ENCODE data around the gene KCNJ1. TPM values are rescaled to one million over a fixed set of nuclear protein-coding genes. Genes with fewer than 3 reads are reported as not detected.

The KCNJ1 gene
- total RNA-seq, 6 experiments from 2014 or later: not detected

DNA sequence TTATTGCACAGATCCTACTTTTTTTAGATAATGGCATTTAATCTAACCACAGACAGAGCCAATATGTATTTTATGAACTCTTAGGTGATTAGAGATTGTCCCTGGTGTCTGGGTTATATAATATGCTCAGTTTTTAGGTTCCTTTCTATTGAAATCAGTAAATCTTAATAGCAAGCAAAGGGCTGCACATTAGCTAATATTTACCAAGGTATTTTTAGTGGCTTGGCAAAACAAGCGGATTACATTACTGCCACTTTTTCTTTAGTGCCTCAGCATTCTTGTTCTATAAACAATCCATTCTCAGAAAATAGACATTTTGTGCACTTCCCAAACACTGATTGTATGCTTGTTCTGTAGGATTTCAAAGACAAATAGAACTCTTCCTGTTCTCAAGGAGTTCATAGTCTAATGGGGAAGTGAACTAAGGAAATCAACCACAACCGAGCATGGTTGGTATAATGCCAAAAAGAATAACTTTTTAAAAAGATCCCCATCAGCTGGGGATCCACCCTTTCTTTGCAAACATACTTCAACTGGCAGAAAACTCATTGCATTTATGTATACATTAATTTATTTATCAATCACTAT, 23.8 kb downstream of the KCNJ1 start:
- TF ChIP-seq, protein P1, sequence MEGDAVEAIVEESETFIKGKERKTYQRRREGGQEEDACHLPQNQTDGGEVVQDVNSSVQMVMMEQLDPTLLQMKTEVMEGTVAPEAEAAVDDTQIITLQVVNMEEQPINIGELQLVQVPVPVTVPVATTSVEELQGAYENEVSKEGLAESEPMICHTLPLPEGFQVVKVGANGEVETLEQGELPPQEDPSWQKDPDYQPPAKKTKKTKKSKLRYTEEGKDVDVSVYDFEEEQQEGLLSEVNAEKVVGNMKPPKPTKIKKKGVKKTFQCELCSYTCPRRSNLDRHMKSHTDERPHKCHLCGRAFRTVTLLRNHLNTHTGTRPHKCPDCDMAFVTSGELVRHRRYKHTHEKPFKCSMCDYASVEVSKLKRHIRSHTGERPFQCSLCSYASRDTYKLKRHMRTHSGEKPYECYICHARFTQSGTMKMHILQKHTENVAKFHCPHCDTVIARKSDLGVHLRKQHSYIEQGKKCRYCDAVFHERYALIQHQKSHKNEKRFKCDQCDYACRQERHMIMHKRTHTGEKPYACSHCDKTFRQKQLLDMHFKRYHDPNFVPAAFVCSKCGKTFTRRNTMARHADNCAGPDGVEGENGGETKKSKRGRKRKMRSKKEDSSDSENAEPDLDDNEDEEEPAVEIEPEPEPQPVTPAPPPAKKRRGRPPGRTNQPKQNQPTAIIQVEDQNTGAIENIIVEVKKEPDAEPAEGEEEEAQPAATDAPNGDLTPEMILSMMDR (IDR thresholded peaks at IDR 0.05): no peak
- Mint-ChIP-seq H3K27me3 (ENCODE audit: insufficient read depth) (peaks cover 22% of the 10 kb centered on the region), H3K27ac (no peak overlapping the region), H3K9me3 (no peaks in the 10 kb centered on the region), H3K36me3 (ENCODE audit: low read depth) (no peaks in the 10 kb centered on the region), H3K4me1 (ENCODE audit: low read depth) (no peaks in the 10 kb centered on the region), H3K4me3 (no peak overlapping the region)
- DNase-seq: no peak

DNA sequence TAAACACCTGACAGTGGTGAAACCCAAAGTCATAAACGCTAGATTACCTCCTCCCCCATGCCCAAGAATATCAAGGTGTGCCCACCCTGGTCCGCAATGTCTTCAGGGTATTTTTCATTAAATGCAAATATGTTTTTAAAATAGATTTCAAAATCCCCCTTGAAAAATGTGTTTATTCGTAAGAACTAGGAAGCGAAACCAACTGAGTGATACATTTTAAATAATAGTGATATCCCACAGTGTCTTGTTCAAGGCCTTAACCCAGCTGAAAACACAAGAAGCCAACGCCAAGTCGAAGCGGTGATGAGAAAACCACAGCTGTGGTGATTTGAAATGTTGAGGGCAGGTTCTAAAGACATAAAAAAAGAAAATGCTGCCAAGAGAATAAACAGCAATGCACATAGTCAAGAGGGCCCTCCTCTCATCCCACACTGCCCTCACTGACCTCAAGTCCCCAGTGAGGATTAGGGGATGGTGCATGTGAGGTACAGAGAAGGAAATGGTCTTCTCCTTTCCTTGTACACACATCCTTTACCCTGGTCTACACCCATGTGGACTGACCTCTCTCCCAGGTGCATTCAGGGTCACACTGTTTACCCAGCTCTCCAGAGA, 25.5 kb downstream of the KCNJ1 start:
- DNase-seq: no peak
- peaks cover 22% of the 10 kb centered on the region for H3K27me3 Mint-ChIP-seq (ENCODE audit: insufficient read depth)
- TF ChIP-seq, protein P1 (IDR thresholded peaks at IDR 0.05): no peak
- no peaks in the 10 kb centered on the region for H3K4me1 Mint-ChIP-seq (ENCODE audit: low read depth)
- no peaks in the 10 kb centered on the region for H3K9me3 Mint-ChIP-seq
- no peaks in the 10 kb centered on the region for H3K36me3 Mint-ChIP-seq (ENCODE audit: low read depth)
- no peak overlapping the region for H3K27ac Mint-ChIP-seq
- H3K4me3 Mint-ChIP-seq: no peak overlapping the region

DNA sequence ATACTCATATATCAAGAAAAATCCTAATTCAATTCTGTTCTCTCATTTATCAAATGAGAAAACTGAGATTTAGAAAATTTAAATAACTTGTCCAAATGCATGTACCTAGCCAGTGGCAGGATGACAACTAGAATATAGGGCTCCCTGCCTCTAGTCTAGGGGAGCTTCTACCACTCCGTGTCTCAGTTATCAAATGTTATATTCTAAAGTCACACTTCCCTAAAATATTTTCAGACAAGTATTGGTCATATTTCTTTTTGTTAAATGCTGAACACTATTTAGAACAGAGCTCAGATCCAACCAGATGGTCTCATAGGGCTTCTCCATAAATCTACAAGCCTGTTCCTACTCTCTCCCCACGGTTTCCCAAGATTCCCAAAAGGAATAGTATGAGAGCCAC, 26.3 kb downstream of the KCNJ1 start:
- Mint-ChIP-seq H3K27ac (no peak overlapping the region), H3K36me3 (ENCODE audit: low read depth) (no peaks in the 10 kb centered on the region)

DNA sequence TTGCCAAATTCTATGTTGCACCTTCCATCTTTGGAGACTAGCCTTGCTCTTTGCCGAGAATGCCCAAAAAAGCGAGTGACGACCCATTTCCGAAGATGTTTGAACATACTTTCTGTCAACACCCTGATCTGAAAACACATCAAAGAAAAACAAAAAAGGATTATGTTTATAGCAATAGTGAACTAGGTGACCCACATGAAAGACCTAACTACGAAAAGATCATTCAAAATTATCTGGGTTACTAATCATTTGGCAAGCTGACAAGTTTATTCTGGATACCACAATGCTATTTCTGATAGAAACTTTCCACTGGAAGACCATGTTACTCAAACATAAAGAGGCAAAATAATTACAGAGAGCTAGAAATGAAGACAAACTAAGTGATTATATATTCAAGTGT, 27.0 kb downstream of the KCNJ1 start:
- TF ChIP-seq, protein P1 (IDR thresholded peaks at IDR 0.05): no peak
- no peak overlapping the region for H3K27ac Mint-ChIP-seq
- no peak overlapping the region for H3K4me3 Mint-ChIP-seq
- H3K4me1 Mint-ChIP-seq (ENCODE audit: low read depth): peaks cover 9% of the 10 kb centered on the region
- no peak for DNase-seq
- H3K27me3 Mint-ChIP-seq (ENCODE audit: insufficient read depth): peaks cover 19% of the 10 kb centered on the region
- no peaks in the 10 kb centered on the region for H3K36me3 Mint-ChIP-seq (ENCODE audit: low read depth)
- H3K9me3 Mint-ChIP-seq: no peaks in the 10 kb centered on the region

More for the DNA sequence above, 26.3 kb downstream of the KCNJ1 start:
- no peak for DNase-seq
- TF ChIP-seq, protein P1 (IDR thresholded peaks at IDR 0.05): no peak
- peaks cover 6% of the 10 kb centered on the region for H3K4me1 Mint-ChIP-seq (ENCODE audit: low read depth)
- H3K4me3 Mint-ChIP-seq: no peak overlapping the region
- H3K9me3 Mint-ChIP-seq: no peaks in the 10 kb centered on the region
- peaks cover 19% of the 10 kb centered on the region for H3K27me3 Mint-ChIP-seq (ENCODE audit: insufficient read depth)

DNA sequence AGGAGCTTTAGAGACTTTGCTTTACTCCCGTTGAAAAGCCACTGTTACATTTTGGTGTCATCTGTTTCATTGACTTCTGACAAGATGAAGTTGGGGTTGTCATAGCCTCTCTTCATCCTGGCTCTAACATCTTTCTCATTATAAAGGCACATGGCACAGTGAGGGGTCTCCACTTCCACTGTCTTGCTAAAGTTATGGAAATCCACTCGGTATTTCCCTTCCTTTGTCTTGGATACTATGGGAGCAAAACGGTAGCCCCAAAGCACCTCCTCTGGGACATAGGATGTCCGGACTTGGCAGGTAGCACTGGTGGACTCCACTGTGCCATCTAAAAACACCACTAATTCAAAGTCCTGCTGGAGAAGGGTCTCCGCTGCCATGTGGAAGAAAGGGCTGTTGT, 28.0 kb downstream of the KCNJ1 start:
- DNase-seq: no peak
- Mint-ChIP-seq H3K36me3 (ENCODE audit: low read depth) (no peaks in the 10 kb centered on the region), H3K4me1 (ENCODE audit: low read depth) (peaks cover 9% of the 10 kb centered on the region), H3K27ac (no peak overlapping the region), H3K4me3 (no peak overlapping the region), H3K27me3 (ENCODE audit: insufficient read depth) (peaks cover 17% of the 10 kb centered on the region), H3K9me3 (no peaks in the 10 kb centered on the region)
- TF ChIP-seq, protein P1 (IDR thresholded peaks at IDR 0.05): no peak

Measured in HFFc6 (cell line).